GM21360 (cell line): ENCODE data around the gene PAPPA.

ENCODE experiments used
- ATAC-seq: cut with Tn5 transposase; IDR thresholded peaks from one replicate; pipeline ENCODE4 v1.9.1; 2021; ENCODE audit warnings: mild to moderate bottlenecking, moderate library complexity; ENCODE audit not compliant: unreplicated experiment

Gene PAPPA

GRCh38 chr9:116151199-116151598 lies 2.4 kb upstream of the PAPPA start:
- no peak for ATAC-seq

GRCh38 chr9:116151966-116152381 lies 1.6 kb upstream of the PAPPA start:
- no peak for ATAC-seq

- ATAC-seq, result no peak
Observed at GRCh38 chr9:116152390-116152789, 1.2 kb upstream of the PAPPA start.

DNA sequence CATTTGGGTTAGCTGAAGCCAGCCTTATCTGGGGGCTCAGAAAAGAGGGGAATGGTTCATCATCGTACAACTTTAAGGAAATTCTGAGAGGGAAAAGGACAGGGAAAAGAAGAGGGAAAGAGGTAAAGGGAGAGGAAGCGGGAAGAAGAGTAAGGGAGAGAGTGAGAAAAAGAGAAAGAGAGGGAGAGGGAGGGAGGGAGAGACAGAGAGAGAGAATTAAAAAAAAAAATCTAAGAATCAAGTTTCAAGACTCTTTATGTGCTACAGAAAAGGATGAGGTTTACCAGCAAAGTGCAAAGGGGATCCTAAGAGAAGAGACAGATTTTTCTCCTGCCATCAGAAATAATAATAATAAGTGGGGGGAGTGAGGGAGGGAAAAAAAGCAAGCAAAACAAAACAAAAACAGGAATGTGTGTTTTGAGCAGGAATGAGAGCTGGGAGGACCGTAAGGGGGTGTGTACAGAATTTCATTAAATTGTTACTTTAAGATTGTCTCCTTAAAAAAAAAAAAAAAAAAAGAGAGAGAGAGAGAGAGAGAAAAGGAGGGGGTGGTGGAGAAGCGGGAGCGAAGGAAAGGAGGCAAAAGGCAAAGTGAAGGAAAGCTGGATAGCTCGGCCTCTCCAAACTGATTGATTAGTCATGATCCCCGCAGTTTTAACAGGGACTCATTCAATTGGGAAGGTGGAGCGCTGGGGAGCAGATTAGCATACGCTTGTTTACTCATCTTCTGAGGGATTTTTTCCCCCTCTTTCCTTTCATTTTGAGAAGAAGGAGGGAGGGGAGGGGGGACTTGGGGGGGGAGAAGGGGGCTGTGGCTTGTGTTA lies 438 bp upstream of the PAPPA start:
- no peak for ATAC-seq

- no peak for ATAC-seq
Observed at GRCh38 chr9:116154334-116154975, 864 bp downstream of the PAPPA start.

DNA sequence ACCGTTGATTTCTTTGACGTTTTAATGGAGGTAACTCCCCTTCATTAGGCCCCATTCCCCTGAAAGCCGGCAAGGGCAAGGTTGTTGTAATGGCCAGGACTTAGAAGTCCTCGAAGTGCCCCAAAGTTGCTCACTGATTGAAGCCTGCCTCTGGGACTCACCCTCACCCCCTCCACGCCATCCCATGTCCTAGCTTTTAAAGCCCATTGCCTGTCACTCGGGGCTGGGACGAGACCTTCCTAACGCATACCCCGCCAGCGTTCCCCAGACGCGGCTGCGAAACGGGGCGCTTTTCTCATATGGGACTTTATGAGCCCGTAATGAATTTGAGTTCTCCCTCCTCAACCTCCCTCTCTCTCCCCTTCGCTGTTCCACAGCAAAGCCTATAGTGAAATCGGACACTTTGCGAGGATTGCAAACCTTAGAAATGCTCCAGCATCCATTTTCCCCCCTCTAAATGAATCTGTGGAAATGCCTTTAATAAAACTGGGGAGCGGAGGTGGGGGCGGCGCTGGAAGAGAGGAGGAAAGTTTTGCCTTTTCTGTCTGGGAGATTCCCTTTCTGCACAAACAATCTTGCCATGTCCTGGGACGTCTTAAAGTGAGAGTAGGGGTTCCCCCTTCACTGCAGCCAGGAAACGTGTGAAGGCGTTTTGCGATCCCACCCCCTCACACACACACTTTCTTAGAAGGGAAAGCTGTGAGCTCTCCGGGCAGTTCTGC lies 1.5 kb downstream of the PAPPA start:
- ATAC-seq, result no peak

- no peak for ATAC-seq
Observed at GRCh38 chr9:116155698-116156039, 2.1 kb downstream of the PAPPA start.

DNA sequence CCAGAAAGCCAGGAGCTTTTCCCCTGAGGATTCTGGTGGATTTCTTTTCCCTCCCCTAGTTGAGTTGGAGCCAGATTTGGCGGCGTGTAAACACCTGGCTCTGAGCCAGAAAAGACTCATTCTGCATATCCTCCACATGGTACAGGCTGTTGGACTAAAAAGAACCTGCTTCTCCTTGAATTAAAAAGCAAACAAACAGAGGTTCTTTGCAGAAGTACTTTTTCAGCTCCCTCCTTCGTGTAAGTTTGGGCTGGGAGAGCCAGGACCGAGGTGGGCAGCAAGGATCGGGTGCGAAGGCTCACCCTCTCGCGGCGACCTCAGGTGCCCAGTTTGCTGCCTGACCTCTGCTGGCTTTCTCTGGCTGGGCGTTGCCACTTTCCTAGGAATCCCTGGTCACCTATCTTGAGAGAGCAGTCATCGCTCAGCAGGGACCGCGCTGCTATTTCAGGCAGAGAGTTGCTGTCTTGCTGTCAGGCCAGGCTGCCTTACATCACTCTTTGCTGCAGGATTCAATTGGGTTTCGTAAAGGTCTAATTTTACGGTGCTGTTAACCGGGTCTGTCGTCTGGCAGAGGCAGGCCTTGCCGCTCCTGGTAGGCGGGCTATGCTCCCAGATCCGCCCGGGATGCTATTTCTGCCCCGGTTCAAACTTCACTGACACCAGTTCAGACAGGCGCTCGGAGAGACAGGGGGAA lies 3.2 kb downstream of the PAPPA start:
- ATAC-seq, result no peak

GRCh38 chr9:116157436-116158138 lies 4.0 kb downstream of the PAPPA start:
- no peak for ATAC-seq

- ATAC-seq, result no peak
Observed at GRCh38 chr9:116160676-116161571, 7.3 kb downstream of the PAPPA start.

DNA sequence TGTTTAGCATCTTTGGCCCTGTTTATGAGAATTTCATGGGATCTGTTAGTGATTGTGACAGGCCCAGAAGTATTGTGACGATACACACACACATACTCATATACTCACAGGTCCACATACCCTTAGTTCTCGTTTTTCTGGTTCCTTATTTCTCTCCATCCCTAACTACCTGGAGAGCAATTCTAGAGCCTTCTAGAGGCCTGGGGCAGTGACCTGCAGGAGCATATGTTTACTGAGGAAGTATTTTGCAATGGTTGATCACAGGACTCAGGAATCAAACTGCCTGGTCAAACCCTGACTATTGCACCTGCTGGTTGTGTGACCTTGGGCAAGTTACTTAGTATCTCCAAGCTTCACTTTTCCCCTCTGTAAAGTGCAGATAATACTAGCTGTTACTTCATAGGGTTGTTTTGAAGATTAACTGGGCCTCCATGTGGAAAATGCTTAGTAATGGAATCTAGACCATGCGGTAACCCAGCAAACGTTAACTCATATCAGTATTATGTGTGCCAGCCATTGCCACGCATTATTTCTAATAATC lies 8.7 kb downstream of the PAPPA start:
- ATAC-seq, result no peak

DNA sequence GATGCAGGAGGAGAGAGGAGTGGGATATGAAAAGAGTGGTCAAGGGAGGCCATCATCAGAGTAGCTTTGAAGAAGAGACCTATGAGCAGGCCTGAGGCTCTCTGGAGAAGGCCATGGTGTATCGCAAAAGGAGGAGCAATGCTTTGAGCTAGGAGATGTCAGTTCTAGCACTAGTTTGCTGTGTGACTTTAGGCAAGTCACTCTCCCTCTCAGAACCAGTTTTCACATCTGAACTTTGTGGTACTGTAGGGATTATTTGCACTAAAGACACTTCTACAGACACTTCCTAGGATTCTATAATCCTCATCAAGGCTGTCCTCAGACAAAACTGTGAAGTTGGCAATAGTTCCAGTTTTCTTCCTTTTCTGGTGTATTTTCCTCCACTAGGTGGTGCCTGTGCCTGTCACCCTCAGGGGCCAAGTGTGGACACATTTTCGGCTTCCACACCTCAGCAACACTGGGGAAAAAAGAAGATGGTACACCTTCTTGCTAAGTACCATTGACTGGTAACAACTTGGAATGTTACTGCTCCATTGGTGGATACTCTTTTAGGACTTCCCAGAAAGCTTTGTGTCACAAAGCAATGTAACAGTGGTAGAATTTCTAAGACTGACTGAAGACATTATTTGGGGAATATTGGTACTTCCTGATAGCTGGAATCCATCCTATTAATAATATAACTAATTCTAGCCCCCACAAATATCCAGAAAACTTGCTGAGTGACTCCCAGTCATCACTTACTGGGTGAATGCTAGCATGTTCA lies 9.9 kb downstream of the PAPPA start:
- no peak for ATAC-seq

DNA sequence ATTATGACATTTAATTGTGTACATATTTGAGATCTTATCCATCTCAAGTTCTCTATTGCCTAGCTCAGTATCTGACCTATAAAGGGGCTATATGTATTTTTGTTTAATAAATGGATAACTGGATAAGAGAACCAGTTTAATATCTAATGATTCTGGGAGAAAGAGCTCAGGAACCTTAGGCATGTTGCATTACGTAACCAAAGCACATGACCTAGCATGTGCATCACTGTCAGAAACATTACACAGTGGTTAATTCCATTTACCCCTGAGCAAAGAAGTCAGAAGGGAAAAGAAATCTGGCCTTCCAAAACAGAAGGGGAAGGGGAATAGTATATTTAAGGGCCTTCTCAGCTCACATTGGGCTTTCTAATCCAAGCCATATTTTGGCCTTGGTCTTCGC lies 12.3 kb downstream of the PAPPA start:
- ATAC-seq, result no peak

DNA sequence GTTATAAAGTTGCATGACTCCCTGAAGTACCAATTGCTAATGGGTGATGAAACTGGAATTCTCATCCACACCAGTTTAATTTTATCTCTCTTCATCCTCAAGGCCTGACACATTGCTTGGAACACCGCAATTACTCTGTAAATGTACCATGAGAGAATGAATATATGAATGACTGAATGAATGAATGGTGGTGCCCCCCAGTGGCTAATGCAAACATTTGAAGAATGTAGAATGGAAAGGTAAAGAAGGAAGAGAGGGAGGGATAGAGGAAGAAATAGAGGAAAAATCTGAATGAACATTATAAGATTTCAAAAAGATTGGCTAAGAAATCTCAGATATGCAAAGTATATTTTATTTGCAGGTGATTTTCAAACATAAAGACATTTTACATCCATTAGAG lies 13.1 kb downstream of the PAPPA start:
- no peak for ATAC-seq

GRCh38 chr9:116168231-116168630 lies 14.6 kb downstream of the PAPPA start:
- ATAC-seq, result no peak

- no peak for ATAC-seq
Observed at GRCh38 chr9:116172216-116172615, 18.6 kb downstream of the PAPPA start.

- ATAC-seq, result no peak
Observed at GRCh38 chr9:116174347-116174746, 20.8 kb downstream of the PAPPA start.

- no peak for ATAC-seq
Observed at GRCh38 chr9:116175614-116176013, 22.0 kb downstream of the PAPPA start.
